Stimulated activated naive CD4-positive, alpha-beta T cell (primary cell): ENCODE measurements around the gene SUCLG1.
"Not testable (repeated sequence)": the region's sequence is repeated elsewhere in the genome, so short reads cannot be mapped to it uniquely, and the experiment has no call there.

Source experiments
- DNase-seq, 6 experiments: peaks; one replicate each; lab custom pipeline; 2025; lab: John Stamatoyannopoulos, UW

SUCLG1 gene

GRCh38 chr2:84421197-84421596 is 37.9 kb downstream of the SUCLG1 start:
- no peak for DNase-seq

- no peak for DNase-seq
Observed at GRCh38 chr2:84417453-84418145, 41.5 kb downstream of the SUCLG1 start.

- no peak for DNase-seq
Observed at GRCh38 chr2:84409531-84409930, 49.5 kb downstream of the SUCLG1 start.

GRCh38 chr2:84402111-84402510 is 57.0 kb downstream of the SUCLG1 start:
- not testable (repeated sequence) for DNase-seq

GRCh38 chr2:84399839-84400238 is 59.2 kb downstream of the SUCLG1 start:
- DNase-seq = not testable (repeated sequence)

- DNase-seq = no peak
Observed at GRCh38 chr2:84395820-84396219, 63.3 kb downstream of the SUCLG1 start.

GRCh38 chr2:84394628-84395027 is 64.5 kb downstream of the SUCLG1 start:
- no peak for DNase-seq

GRCh38 chr2:84393829-84394228 is 65.3 kb downstream of the SUCLG1 start:
- DNase-seq = no peak

- DNase-seq = no peak
Observed at GRCh38 chr2:84389794-84390193, 69.3 kb downstream of the SUCLG1 start.

- DNase-seq = no peak
Observed at GRCh38 chr2:84388921-84389490, 70.1 kb downstream of the SUCLG1 start.

GRCh38 chr2:84388133-84388532 is 70.9 kb downstream of the SUCLG1 start:
- DNase-seq = no peak

GRCh38 chr2:84386336-84387040 is 72.6 kb downstream of the SUCLG1 start:
- DNase-seq = no peak

GRCh38 chr2:84383271-84383670 is 75.8 kb downstream of the SUCLG1 start:
- no peak for DNase-seq

- DNase-seq = no peak
Observed at GRCh38 chr2:84380875-84381274, 78.2 kb downstream of the SUCLG1 start.

GRCh38 chr2:84378960-84379359 is 80.1 kb downstream of the SUCLG1 start:
- no peak for DNase-seq

GRCh38 chr2:84375020-84375419 is 84.1 kb downstream of the SUCLG1 start:
- DNase-seq = no peak

GRCh38 chr2:84373866-84374265 is 85.2 kb downstream of the SUCLG1 start:
- DNase-seq = no peak
